Kasumi-1 (cell line): Measurements from ENCODE around the gene MSTN.

Experiments
- DNase-seq, 2 experiments: peaks; one replicate each; lab custom pipeline; 2025; lab: John Stamatoyannopoulos, UW

The MSTN gene

DNA sequence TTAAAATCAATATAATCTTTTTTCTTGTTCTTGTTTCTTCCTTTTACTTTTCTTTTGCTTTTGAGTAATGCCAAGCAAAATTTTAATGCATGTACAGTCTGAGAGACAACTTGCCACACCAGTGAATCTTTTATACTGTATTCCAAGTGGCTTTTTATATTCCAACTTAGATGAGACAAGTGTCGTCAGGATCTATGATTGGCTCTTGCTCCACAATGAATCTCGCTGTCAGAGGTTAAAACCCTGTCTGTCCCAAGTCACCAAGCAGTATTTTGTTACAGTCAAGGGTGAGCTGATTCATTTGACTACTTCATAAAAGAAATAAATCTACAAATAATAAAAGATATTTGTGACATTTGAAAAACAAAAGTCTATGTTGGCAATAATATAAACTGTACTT is at the start of gene MSTN:
MSTN (minus strand) TSS at position 129 of the 400 bp plus-strand sequence. CDS start 133 bp downstream, outside the sequence.
- DNase-seq: no peak

DNA sequence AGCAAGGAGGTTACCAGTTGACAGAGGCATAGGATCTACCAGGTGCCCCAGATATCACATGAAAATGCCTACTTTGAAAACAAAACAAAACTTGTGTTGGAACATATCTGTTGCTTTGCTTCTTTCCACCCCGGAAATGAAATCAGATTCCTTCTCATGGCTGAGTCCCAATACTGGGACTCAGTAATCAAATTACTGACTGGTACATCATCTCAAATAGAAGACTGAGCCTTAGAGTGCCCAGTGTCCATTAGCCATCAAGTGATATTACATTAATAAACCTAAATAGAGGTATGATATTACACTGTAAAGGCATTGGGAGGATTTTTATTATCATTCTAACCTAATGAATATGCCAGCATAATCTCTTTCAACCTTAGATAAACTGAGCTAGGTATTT is 48.6 kb upstream of the MSTN start:
- DNase-seq: no peak

DNA sequence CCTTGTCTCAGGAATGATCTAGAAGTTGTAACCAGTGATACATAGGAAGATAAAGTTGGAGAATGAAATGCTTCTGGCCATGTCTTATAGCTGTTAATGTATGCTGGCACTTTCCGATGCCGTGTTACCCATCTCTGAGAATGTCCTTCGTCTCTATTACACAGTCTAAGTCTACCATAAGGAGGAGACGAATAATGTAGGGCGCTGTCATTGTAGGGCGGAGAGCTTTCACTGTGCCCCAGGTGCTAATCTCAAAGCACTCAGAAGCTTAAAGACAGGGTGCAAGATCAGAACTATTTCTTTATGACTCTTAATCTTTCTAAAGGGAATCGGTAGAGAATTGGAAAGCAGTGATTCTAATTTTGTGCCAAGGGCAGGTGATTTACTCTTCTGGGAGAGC is 48.2 kb upstream of the MSTN start:
- no peak for DNase-seq

DNA sequence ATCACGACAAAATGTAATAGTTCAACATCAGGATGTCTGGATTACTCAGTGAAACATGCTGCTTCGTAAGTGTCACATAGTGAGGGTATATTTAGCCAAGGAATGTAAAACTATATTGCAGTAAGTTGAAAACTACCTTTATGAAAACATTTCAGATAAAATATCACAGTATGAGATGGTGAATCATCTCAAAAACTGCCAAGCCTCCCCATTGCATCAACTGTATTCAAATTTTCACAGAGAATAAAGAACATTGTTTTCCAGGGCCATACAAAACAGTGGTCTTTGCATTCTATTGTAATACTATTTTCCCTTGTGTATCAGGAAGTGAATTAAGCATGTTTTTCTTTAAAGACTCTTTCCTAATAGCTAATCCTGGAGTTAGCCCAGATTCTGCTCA is 47.6 kb upstream of the MSTN start:
- no peak for DNase-seq

DNA sequence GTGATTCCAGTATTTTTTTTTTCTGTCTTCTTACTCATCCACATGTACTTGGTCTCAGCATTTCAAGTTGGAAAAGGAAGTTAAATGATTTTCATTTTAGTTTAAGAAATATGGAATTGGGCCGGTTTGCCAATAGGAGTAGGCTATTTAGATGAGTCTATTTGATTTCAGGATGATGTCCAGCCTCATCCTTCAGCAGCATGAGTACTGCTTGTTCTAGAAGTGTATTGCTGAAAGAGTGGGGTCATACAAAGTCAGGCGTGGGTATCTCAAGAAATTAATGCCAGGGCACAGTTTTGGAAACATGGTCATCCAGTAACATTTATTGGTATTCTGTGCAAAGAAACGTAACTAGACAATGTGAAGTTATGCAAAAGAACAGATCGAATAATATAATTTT is 44.9 kb upstream of the MSTN start:
- no peak for DNase-seq

DNA sequence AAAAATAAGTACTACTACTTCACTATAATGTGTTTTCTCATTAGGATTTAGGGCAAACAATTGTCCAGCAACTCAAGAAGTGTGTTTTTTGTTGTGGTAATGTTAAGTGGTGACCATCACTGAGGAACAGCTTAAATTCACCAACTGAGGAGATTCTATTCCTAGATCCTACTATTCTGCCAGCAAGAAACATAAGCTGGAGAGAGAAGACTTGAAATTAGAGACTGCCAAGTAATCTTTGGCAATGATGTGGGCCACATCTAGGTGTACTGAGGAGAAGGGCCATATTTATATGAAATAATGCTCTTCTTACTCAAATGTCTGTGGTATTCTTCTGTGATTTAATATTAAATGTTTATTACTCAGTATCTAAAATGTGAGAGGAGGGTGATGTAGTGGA is 44.3 kb upstream of the MSTN start:
- DNase-seq: no peak

DNA sequence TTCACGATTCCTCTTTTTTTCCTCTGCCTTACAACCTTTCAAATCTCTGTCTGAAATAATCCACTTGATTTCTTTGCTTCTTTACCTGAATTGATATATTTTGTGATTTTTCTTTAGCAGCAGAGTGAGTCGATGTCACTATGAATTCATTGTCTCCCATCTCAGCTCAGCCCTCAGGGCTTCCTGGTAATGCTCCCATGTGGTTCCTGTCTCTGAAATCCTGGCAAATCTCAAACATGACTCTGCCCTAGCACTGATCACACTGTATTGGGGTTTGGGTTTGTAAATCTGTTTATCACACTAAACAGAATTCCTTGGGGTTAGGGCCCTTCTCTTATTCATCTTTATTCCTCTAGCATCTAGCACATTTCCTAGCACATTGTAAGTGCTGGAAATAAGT is 43.0 kb upstream of the MSTN start:
- no peak for DNase-seq

DNA sequence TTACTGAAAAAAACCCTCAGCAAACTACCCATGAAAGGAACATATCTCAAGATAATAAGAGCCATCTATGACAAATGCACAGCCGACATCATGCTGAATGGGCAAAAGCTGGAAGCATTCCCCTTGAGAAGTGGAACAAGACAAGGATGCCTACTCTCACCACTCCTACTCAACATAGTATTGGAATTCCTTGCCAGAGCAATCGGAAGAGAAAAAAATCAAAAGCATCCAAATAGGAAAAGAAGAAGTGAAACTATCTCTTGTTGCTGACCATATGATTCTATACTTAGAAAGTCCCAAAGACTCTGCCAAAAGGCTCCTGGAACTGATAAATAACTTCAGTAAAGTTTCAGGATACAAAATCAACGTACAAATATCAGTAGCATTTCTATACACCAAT is 40.6 kb upstream of the MSTN start:
- no peak for DNase-seq

DNA sequence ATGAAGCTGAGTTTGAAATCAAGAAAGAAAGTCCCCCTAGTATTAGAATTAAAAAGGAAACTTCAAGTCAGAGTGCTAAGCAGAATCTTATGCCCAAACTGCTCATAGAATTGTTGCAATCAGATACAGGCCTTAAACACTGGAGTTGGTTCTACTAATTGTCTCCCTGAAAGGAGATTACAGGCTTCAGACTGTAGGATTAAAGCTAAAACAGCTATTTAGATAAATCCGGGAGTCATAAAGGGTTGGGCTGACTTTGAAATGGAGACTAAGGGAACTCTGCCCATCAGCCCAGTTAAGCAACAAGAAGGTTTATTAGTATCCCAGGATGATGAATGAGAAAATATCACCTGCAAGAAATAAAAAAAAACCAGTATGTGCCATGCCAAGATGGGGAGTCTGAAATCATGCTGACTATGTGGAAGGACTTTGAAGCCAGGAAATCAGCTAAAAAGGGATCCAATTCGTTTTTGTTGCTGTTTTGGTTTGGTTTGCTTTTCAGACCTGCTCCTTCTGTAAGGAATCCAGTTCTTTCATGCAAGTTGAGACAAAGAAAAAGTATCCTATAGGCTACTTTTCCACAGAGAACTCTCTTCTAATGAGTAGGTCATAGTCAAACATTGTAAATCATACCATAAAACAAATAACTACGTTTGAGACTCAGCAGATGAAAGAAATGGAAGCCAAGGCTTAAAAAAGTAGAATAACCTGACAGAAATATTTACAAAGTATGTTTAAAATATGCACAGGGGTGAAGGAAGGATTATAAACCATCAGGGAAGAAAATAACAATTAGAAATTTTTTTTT is 37.6 kb upstream of the MSTN start:
- DNase-seq: no peak

DNA sequence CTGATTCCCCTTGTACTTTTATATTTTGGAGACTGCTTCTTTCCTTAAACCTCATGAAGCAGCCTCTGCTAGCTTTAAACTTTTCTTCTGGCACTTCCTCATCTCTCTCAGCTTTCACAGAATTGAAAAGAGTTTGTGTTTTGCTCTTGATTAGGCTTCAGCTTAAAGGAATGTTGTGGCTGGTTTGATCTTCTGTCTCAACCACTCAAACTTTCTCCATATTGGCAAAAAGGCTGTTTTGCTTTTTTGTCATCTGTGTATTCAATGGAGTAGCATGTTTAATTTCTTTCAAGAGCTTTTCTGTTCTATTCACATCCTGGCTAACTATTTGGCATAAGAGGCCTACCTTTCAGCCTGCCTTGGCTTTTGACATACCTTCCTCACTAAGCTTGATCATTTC is 36.3 kb upstream of the MSTN start:
- no peak for DNase-seq

DNA sequence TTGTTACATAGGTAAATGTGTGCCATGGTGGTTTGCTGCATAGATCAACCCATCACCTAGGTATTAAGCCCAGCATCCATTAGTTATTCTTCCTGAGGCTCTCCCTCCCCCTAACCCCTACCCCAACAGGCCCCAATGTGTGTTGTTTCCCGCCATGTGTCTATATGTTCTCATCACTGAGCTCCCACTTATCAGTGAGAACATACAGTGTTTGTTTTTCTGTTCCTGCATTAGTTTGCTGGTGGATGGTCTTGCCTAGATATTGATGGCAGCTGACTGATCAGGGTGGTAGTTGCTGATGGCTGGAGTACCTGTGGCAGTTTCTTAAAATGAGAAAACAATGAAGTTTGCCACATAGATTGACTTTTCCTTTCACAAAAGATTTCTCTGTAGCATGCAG is 34.6 kb upstream of the MSTN start:
- DNase-seq: no peak

DNA sequence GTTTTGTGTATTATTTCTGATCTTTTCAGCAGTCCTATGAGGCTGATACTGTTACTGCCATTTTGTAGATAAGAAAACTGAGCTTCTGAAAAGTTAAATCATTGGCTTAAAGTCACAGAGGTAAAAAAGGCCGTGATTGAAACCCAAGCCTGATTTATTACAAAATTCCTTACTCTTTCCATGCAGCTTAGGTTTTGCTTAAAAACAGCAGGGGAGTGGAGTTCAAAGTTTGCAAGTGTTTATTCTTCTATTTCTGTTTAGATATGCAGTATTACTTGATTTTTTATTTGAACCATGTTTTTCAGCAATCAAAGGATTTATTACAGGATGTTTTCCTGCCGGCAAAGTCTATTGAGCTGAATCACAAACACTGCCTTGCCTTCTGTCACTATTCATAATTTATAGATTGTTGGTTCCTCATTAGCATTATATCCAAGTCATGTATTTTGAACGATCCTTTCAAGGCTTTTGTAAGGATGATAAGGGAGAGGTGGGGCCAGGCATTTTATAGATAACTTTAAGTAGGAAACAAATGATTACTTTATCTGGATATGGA is 31.9 kb upstream of the MSTN start:
- DNase-seq: no peak

DNA sequence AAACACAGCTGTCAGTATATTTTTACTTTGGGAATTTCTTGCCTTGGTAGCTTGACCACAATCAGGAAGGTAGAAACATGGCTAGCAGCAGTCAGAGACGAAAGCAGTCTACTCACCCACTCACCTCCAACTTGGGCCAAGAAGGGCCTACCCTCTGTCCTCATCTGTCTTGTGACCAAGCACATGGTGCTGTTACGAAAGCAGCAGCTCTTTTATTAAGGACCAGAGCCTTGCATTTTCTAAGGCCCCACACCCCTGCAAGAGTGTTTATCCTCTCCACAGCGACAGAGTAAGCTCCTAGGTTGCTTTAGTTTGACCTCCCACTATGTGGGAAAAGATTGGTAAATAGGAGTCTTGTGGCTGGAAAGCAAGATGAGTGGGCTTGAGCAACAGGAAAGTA is 31.3 kb upstream of the MSTN start:
- DNase-seq: no peak

DNA sequence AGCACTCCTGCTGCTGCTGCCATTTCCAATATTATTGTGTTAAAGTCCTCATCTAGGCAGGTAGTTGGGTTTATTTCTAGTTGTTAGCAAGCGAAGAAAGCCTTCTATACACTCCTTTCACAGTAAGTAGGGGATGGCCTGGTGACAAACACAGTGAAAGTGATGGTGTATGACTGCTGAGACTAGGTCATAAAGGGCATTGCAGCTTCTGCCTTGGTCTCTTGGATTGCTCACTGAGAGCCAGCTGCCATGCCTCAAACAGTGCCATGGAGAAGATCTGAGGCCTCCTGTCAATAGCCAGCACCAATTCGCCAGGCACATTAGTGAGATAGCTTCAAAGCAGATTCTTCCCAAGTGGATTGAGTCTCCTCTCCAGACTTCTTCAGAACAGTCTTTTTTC is 27.6 kb upstream of the MSTN start:
- no peak for DNase-seq

DNA sequence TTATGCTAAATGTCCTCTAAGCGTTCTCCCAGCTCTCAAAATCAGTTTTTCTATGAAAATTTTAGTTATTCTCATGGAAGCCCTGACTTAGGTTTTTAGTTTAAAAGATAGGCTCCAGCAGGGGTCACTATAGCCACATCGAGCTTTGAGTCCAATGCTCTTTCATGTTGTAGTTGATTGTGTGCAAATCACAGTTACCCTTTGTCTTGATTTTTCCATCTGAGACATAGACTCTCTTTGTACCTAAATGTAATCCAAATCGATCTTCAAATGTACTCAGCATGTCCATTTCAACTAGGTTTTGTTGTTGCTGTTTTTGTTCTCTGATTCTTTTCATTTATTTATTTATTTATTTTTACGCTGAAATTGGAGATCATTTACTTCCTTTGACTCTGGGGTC is 26.4 kb upstream of the MSTN start:
- peak; percentile 87 to 91 for DNase-seq

DNA sequence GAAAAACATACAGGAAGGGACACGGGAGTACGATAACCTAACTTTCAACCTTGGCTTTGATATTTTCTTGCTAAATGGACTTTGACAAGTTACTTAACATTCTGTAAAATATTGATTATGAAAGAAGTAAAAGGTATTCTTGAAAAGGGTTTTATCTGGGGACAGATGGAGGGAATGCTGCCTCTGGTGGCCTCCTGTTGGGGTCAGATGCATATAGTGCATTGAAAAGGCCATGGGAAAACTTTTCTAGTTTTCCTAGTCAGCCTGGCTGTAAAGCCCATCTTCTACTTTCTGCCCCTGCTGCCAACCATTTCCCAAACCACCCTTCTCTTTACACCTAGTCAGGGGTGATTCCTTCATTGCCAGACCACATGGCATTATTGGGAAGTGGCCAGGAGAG is 22.2 kb upstream of the MSTN start:
- no peak for DNase-seq

DNA sequence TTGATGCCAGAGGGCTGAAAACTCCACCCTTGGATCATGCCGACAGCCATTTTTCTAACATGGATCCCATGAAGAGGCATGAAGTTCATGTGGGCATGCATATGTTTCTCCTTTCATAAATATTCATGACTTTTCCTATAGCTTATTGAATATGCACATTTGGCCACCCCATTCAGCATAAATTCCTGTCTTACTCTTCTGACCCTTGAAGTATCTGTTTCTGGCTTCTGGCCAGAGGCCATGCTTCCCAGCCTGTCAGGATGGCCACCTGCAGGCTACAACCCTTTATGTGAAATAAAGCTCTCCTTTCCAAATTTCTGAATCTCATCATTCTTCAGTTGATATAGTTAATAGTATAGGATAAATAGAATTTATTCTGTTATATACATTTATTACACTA is 19.6 kb upstream of the MSTN start:
- DNase-seq: no peak

DNA sequence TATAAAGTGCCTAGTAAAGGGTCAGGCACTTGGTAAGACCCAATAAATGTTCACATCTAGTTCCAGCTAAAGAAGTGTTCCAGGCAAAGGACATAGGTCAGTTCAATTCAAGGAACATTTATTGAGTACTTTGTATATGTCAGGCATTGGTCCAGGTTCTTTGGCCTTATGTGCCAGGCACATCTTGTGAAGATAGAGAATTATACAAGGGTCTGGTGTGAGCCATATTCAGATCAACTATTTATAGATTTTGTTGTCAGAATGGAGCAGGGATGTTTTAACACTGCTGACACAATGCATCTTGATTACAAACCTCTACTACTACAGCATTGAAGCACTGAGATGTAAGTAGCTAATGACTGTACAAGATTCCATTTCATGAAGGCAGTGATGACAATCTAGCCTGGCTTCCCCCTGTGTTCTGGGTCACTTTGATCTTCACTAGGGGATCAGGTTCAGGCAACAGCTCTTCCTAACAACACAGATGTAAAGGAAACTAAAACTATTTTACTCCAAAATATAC is 18.1 kb upstream of the MSTN start:
- DNase-seq: no peak

DNA sequence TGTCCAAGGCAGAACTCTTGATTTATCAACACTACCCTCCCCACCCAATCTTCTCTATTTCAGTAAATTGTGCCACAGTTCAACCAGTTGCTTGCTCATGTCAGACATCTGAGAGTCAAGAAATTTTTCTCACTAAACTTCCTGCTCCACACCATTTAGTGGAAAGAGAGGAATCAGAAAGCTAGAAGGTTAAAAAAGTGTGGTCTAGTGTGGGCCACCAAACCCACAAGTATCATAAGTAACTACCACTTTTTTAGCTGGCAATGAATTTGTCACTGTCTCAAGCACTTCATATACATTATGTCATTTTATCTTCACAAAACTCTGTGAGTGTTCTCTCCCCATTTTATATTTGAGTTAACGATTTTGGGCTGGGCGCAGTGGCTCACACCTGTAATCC is 16.6 kb upstream of the MSTN start:
- no peak for DNase-seq

DNA sequence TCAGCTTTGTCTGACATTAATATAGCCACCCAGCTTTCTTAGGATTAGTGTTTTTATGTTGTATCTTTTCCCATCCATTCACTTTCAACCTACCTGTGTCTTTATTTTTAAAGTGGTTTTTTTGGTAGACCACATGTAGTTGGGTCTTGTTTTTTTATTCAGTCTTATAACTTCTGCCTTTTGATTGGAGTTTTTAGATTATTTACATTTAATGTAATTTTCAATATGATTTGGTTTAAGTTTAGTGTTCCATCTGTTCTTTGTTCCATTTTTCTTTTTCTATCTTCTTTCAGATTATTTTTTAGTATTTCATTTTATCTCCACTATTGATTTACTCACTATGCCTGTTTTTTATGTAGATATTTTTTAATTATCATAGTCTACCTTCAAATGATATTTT is 13.1 kb upstream of the MSTN start:
- DNase-seq: no peak

DNA sequence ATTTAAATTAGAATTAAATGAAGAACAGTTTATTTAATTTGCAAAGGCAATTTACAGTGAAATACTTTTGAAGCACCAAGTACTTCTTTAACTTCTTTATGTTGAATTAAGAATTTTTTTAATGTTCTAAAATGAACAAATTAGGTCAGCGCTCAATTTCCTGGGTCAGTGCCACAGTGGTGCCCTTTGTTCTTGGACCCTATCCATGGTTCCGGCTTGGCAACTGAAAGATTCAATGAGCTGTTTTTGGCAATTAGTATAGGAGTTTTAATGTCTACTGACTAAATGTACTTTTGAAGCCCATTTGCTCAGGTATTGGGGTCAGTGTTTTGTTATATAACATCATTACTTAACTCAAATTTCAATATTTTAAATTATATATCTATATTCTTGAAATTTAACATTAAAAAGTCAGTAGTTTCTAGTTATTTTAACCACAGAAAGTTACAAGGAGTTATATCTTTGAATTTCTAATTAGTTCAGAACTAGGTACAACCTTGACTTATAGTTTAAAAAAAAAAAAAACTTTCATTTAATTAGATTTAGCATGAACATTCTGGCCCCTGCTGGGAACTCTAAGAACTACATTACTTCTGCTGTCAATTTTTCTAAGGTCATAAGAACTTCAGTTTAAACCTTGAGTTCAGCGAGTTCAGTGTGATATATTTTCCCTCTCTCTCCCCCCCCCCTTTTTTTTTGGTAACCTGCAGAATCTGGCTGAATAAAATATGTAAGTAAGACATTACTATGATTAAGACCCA is 7.6 kb upstream of the MSTN start:
- DNase-seq: peak; percentile 81 to 94

DNA sequence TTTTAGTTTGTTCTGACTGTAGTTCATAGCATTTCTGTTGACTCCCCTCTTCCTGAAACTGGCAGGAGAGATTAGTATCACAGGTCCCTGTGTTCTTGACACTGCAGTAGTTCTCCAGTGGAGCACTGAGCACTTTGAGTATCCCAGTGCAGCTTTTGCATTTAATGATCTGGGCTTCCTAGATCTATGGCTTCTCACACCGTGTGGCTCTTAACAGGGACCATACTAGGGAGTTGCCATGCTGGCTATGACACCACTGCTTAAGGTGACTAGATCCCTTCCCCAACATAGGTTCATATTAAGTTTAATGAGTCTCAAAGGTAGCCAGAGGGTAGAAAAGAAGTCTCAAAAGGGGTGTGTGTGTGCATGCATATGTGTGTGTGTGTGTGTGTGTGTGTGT is 6.2 kb upstream of the MSTN start:
- DNase-seq: no peak

DNA sequence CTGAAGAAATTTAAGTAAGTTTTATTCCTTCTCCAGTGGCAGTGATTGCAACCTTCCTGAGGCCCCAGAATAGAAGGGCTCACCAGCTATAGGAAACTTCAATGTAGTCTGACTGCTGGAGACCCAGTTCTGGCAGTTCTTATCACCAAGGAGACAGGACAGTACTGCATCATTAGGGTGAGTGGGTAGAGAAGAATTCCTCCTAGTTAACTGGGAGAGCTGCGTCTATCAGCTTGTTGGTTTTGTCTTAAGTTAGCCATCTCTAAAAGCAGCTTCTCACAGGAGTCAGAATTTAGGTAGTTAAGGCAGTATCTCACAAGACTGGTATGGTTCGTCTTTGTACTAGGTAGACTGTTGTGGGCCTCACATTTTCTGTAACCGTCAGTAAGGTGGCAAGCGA is 3.3 kb upstream of the MSTN start:
- DNase-seq: no peak
